Stimulated activated CD4-positive, alpha-beta T cell treated with anti-CD3 and anti-CD28 coated beads, Interleukin-15, amount 100 ng/mL, for 48 hours (primary cell): ENCODE results near the gene HJV.

Experiments
- DNase-seq, 2 donors: peaks; one replicate each; pipeline ENCODE4 v3.0.0-alpha.2; 2020; ENCODE audit warnings: low read depth in 2 of 2

The HJV gene

GRCh38 chr1:146022403-146023127, 1.0 kb upstream of the HJV start:
- no peak for DNase-seq

GRCh38 chr1:146021050-146021445, 487 bp downstream of the HJV start:
- no peak for DNase-seq

DNA sequence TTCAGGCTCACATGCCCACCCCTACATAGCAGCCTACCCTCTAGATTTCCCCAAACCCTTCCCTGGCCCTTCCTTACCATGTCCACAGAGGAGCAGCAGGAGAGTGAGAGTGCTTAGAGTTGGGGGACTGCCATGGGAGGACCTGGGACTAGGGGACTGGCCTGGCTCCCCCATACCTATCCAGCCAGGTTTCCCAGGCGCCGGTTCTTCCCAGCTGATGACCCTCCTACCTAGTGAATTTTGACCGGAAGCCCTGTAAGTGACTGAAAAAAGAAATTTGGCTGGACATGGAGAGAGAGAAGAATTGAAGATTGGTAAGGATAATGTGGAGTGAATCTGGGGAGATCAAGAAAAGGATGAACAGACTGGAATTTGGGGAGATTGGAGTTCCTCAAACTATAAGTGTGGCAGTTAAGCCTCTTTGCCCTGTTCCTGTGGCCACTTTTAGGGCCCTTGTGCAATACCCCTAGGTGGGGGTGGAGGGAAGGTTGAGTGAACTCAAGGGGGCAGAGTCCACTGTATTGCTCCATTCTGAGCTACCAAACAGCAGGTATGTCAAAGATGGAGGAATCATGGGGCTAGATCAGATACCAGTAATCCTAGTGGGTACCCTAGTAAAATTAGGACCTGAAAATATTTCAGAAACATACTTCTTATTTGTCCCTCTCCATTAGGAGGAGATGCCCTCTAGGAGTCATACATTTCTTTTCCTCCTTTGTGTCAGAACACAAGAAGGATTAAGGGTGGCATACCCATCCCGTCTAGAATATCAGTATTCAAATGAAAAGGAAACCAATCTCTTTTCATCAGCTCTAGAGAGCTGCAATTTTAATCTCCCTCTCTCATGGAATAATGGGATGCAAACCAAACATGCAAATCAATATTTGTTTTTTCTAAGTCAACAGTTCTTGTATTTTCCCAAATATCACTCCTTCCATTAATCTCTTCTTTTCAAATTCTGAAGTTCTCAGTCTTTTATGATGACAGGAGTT, 1.2 kb downstream of the HJV start:
- DNase-seq = no peak

- DNase-seq = no peak
These were observed 2.1 kb downstream of the HJV start for GRCh38 chr1:146019231-146020057.

- DNase-seq = no peak
These were observed 4.6 kb downstream of the HJV start for GRCh38 chr1:146016891-146017290.

GRCh38 chr1:146013559-146013922, 8.0 kb downstream of the HJV start:
- DNase-seq = no peak

GRCh38 chr1:146012703-146013558, 8.6 kb downstream of the HJV start:
- DNase-seq = no peak

DNA sequence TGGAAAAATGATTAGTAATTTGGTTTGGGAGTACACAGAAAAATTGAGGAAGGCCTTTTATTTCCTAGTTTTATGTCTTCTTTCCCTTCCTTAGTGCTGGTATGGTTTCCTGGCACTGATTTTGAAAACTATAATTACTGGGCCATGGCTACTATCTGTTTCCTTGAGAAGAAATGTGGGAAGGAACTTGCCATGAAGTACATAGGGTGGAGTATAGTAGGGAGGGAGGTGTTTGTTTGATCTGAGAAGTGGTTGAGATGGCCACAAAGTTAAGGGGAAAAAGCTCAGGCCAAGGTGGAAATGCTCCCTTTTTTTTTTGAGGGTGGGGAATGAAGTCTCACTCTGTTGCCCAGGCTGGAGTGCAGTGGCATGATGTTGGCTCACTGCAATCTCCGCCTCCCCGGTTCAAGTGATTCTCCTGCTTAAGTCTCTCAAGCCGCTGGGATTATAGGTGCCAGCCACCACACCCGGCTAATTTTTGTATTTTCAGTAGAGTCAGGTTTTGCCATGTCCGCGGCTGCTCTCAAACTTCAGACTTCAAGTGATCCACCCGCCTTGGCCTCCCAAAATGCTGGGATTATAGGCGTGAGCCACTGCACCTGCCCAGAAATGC, 11.3 kb downstream of the HJV start:
- DNase-seq = no peak

GRCh38 chr1:146007489-146008133, 13.9 kb downstream of the HJV start:
- DNase-seq = no peak

DNA sequence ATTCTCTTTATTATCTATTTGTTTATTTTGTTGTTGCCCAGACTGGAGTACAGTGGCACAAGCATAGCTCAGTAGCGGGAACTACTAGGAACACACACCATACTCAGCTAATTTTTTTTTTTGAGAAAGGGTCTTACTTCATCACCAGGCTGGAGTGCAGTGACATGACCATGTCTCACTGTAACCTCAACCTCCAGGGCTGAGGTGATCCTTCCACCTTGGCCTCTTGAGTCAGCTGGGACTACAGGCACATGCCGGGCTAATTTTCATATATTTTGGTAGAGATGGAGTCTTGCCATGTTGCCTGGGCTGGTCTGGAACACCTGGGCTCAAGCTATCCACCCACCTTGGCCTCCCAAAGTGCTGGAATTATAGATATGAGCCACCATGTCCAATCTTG, 19.8 kb downstream of the HJV start:
- no peak for DNase-seq

DNA sequence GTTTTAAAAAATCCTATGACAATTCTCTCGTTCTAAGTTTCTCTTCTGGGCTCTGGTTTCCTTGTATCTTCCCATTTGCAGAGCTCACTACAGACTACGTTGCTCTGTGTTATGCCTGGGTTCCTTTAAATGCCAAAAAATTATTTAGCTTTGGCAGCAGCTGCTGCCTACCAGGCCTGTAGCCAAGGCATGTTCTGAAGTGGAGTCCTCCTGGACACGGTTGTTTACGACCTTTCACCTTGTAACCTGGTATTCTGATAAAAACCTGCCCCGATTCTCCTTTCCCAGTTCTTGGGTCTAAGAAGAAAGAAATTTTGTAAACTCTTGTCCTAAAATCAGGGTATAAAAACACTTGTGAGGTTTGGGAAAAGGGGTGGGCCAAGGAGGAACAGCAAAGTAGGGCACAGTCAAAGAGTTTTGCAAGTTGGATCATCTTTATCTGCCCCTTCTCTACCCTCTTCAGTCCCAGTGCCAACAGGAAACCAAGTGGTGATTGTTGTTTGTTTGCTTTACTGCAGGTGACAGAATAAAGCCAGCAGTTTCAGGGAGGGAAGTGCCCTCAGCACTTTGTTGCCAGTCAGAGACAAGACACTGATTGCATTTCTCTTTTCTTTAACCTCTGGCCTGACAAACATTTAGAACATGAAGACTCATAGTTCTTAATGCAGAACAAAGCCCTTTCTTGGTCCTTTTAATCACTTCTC, 22.1 kb downstream of the HJV start:
- DNase-seq = no peak

GRCh38 chr1:145997718-145998023, 23.9 kb downstream of the HJV start:
- DNase-seq = no peak

GRCh38 chr1:145997016-145997717, 24.4 kb downstream of the HJV start:
- peak in 1 of 2 donors; percentile 30 for DNase-seq

- peak; percentile 90 to 92 for DNase-seq
These were observed 25.0 kb downstream of the HJV start, which contains the start of gene TXNIP for GRCh38 chr1:145996433-145997015. TSS of gene TXNIP (minus strand) at chr1:145996579. CDS start at chr1:145996266, 313 bp downstream.

GRCh38 chr1:145995964-145996432, 25.5 kb downstream of the HJV start:
- no peak for DNase-seq

- DNase-seq = no peak
These were observed 26.2 kb downstream of the HJV start for GRCh38 chr1:145995148-145995881.

DNA sequence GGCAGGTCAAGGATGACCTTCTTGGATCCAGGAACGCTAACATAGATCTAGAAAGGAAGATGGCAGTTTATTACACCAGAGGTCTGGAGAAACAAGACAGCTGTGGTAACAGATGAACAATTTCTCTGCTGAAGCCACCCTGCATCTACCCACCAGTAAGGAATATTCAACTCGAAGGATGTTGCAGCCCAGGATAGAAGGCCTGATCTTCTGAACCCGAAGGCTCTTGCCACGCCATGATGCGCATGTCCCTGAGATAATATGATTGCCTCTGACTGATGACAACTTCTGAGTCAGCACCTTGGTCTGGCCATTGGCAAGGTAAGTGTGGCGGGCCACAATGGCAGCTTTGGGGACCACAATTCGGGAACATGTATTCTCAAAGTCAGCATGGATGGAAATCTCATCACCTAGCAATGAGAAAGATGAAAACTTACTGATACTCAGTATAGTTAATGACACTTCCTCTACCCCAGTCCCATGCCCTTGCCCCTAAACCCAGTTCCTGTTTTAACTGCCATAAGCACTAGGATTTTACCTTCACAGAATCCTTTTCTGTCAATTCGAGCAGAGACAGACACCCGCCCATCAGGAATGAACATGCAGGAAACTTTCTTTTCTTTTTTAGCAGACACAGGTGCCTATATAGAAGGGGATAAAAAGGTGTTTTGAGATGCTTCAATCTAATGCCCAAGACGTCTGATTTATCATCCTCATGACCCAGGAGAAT, 27.0 kb downstream of the HJV start:
- DNase-seq = no peak
